ENCODE results near the gene ZFP64. TPM values are rescaled to one million over a fixed set of nuclear protein-coding genes. Genes with fewer than 3 reads are reported as not detected.
"Not testable (repeated sequence)": the region's sequence is repeated elsewhere in the genome, so short reads cannot be mapped to it uniquely, and the experiment has no call there.

The ZFP64 gene
- total RNA-seq, 1 donor from 2014 or later = 23.6 TPM

DNA sequence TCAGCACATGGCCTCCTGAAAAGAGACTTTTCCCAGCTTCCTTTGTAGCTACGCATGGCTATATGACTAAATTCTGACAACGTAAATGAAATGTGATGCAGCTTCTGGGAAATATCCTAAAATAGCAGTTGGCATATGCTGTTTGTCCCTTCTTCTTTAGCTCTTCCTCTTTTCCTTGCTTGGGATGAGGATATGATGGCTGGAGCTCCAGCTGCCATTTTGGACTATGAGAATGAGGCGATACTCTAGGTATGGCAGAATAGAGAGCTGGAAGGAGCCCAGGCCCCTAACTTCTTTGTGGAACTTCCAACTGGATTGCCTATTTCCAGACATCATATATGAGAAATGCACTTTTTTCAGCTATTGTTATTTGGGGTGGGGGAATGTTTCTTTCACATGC, 5.3 kb upstream of the ZFP64 start:
- H3K9me3 Mint-ChIP-seq = no peaks in the 10 kb centered on the region
- no peak overlapping the region for H3K27ac Mint-ChIP-seq
- H3K27me3 Mint-ChIP-seq (ENCODE audit: low read depth) = no peaks in the 10 kb centered on the region
- H3K4me1 Mint-ChIP-seq = peaks cover 9% of the 10 kb centered on the region
- no peak for DNase-seq (ENCODE audit: low spot score in 2 of 2, unreplicated experiment in 2 of 2)
- no peak overlapping the region for H3K4me3 Mint-ChIP-seq
- TF ChIP-seq, protein P1, sequence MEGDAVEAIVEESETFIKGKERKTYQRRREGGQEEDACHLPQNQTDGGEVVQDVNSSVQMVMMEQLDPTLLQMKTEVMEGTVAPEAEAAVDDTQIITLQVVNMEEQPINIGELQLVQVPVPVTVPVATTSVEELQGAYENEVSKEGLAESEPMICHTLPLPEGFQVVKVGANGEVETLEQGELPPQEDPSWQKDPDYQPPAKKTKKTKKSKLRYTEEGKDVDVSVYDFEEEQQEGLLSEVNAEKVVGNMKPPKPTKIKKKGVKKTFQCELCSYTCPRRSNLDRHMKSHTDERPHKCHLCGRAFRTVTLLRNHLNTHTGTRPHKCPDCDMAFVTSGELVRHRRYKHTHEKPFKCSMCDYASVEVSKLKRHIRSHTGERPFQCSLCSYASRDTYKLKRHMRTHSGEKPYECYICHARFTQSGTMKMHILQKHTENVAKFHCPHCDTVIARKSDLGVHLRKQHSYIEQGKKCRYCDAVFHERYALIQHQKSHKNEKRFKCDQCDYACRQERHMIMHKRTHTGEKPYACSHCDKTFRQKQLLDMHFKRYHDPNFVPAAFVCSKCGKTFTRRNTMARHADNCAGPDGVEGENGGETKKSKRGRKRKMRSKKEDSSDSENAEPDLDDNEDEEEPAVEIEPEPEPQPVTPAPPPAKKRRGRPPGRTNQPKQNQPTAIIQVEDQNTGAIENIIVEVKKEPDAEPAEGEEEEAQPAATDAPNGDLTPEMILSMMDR (IDR thresholded peaks at IDR 0.05; ENCODE audit: unreplicated experiment) = no peak
- H3K36me3 Mint-ChIP-seq = no peaks in the 10 kb centered on the region

DNA sequence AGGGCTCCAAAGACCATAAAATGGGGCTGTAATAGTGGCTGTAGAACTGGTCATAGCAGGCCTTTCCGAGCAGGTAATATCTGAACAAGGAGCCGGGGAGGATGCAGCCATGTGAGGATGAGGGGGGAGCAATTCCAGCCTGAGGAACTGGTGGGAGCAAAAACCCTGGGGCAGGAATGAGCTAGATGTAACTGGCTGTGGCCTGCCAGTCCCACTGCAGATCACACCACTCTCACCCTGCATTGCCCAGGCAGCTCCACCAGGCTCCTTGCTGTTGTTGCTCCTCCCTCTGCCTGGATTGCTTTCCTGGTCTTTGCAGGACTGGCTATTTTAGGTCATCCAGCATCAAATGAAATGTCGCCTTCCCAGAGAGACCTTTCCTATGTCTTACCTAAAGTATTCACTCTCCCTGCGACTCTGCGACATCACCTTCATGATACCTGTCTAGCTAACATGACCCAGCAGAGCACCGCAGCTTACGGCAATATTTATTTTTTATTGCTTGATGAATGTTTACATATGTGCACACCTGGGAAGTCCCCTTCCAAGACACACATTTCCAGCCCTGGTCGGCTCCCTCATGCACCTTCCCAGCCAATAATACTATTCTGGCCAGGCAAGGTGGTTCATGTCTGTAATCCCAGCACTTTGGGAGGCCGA, 2.4 kb upstream of the ZFP64 start:
- TF ChIP-seq, protein P1 (IDR thresholded peaks at IDR 0.05; ENCODE audit: unreplicated experiment) = no peak
- H3K27ac Mint-ChIP-seq = no peak overlapping the region
- DNase-seq (ENCODE audit: low spot score in 2 of 2, unreplicated experiment in 2 of 2) = no peak
- no peak overlapping the region for H3K4me3 Mint-ChIP-seq
- no peaks in the 10 kb centered on the region for H3K9me3 Mint-ChIP-seq
- peaks cover 20% of the 10 kb centered on the region for H3K4me1 Mint-ChIP-seq
- H3K27me3 Mint-ChIP-seq (ENCODE audit: low read depth) = no peaks in the 10 kb centered on the region
- no peaks in the 10 kb centered on the region for H3K36me3 Mint-ChIP-seq

DNA sequence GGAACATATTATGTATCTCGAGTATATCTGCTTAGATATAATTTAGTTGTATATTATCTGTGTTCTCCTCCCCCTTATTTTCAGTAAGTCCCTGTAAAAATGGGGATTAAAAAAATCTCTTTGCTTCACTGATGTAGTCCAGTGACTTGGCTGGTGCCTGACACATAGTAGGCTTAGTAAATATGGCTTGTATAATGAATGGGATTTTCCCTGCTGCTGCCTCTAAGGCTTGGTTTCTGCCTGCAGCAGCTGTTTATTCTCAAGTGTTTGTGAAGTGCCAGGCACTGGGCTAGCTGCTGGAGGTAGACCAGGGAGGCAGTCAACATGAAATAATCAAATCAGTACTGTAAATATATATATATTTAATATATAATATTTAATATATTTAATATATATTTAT, 1.6 kb upstream of the ZFP64 start:
- no peaks in the 10 kb centered on the region for H3K9me3 Mint-ChIP-seq
- peaks cover 20% of the 10 kb centered on the region for H3K4me1 Mint-ChIP-seq
- peak overlapping the region; percentile 86 for H3K4me3 Mint-ChIP-seq
- no peaks in the 10 kb centered on the region for H3K27me3 Mint-ChIP-seq (ENCODE audit: low read depth)
- no peaks in the 10 kb centered on the region for H3K36me3 Mint-ChIP-seq
- TF ChIP-seq, protein P1 (IDR thresholded peaks at IDR 0.05; ENCODE audit: unreplicated experiment) = no peak
- no peak overlapping the region for H3K27ac Mint-ChIP-seq
- DNase-seq (ENCODE audit: low spot score in 2 of 2, unreplicated experiment in 2 of 2) = no peak

DNA sequence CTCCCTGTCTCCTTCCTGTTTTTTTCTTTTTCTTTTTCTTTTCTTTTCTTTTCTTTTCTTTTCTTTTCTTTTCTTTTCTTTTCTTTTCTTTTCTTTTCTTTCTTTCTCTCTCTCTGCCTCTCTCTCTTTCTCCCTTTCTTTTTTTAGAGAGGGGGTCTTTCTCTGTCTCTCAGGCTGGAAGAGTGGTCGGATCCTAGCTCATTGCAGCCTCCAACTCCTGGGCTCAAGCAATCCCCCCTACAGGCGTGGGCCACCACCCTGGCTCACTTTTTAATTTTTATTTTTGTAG, 1.1 kb upstream of the ZFP64 start:
- not testable (repeated sequence) for DNase-seq (ENCODE audit: low spot score in 2 of 2, unreplicated experiment in 2 of 2); H3K36me3 Mint-ChIP-seq; H3K9me3 Mint-ChIP-seq; H3K27me3 Mint-ChIP-seq (ENCODE audit: low read depth)
- Mint-ChIP-seq H3K4me1 (peaks cover 20% of the 10 kb centered on the region), H3K27ac (peak overlapping the region; percentile 34), H3K4me3 (peak overlapping the region; percentile 86)

DNA sequence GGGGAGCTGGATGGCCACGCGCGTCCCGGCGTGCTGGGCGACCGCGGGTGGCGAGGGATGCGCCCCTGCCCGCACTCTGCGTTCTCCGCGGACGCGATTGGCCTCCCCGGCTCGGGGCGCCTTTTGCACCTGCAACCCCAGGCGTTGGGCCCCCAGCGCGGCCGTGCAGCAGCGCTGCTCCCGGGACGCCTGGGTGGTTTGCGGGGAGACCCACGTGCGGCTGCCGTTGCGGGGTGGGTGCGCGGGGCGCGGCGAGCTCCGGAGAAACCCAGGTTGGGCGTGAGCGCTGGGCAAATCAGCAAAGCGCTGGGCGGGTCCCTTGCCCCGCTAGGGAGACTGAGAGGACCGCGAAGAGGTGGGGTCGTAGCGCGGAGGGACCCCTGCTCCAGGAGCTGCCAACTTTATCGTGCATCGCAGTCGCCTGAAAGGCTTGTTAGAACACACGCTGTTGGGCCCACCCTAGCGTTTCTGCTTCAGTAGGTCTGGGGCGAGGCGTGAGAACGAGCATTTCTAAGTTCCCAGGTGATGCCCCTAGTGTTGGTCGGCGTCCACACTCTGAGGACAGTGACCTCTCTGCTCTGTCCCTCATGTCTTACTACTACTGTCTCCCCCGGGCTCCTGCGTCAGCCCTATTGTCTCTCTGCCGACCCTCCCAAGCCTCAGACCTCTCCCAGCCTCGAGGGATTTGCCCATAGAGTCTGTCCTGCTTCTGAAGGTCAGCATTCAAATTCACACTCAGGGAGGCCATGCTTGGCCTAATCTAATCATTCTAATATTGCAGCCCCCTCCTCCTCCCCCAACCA, 538 bp upstream of the ZFP64 start:
- peak; percentile 26 to 59 for DNase-seq (ENCODE audit: low spot score in 2 of 2, unreplicated experiment in 2 of 2)
- H3K4me1 Mint-ChIP-seq = peaks cover 20% of the 10 kb centered on the region
- H3K9me3 Mint-ChIP-seq = no peaks in the 10 kb centered on the region
- no peaks in the 10 kb centered on the region for H3K36me3 Mint-ChIP-seq
- H3K4me3 Mint-ChIP-seq = peak overlapping the region; percentile 86
- TF ChIP-seq, protein P1 (IDR thresholded peaks at IDR 0.05; ENCODE audit: unreplicated experiment) = no peak
- peak overlapping the region; percentile 93 for H3K27ac Mint-ChIP-seq
- H3K27me3 Mint-ChIP-seq (ENCODE audit: low read depth) = no peaks in the 10 kb centered on the region

DNA sequence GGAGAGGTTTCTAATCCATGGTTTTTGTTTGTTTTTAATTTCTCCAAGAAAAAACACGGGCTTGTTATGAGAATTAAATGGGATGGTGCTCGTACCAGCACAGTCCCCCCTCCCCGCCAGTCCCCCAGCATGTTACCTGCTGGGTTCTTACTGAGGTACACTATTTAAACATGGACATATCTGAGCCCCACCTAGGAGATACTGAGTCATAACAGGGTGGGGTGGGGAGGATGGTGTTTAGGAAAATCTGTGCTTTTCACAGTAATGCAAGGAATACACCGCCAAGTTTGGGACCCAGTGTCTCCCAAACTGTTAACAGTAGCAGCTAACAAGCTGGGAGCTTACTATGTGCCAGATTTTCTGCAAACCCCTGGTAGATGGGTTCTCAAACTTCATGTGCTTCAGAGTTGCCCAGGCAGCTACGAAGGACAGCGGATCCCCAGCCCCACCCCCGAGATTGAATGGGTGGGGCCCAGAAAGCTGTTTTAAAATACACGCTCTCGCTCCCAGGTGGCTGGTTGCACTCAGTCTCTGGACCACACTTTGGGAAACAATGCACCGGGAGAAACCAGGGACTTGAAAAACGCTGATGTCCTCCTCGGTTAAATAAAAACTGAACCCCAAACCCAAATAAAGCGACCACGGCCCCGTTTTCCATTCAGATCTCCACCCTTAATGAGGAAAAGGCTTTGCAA, 995 bp downstream of the ZFP64 start:
- DNase-seq (ENCODE audit: low spot score in 2 of 2, unreplicated experiment in 2 of 2) = peak in 1 of 2 experiments; percentile 40

More for the DNA sequence above, 995 bp downstream of the ZFP64 start:
- Mint-ChIP-seq H3K27me3 (ENCODE audit: low read depth) (no peaks in the 10 kb centered on the region), H3K4me1 (peaks cover 20% of the 10 kb centered on the region), H3K36me3 (peaks cover 9% of the 10 kb centered on the region), H3K27ac (peak overlapping the region; percentile 93), H3K9me3 (no peaks in the 10 kb centered on the region), H3K4me3 (peak overlapping the region; percentile 90)
- TF ChIP-seq, protein P1 (IDR thresholded peaks at IDR 0.05; ENCODE audit: unreplicated experiment) = no peak
